Measurements from ENCODE around the gene SLX4IP.

The SLX4IP gene

DNA sequence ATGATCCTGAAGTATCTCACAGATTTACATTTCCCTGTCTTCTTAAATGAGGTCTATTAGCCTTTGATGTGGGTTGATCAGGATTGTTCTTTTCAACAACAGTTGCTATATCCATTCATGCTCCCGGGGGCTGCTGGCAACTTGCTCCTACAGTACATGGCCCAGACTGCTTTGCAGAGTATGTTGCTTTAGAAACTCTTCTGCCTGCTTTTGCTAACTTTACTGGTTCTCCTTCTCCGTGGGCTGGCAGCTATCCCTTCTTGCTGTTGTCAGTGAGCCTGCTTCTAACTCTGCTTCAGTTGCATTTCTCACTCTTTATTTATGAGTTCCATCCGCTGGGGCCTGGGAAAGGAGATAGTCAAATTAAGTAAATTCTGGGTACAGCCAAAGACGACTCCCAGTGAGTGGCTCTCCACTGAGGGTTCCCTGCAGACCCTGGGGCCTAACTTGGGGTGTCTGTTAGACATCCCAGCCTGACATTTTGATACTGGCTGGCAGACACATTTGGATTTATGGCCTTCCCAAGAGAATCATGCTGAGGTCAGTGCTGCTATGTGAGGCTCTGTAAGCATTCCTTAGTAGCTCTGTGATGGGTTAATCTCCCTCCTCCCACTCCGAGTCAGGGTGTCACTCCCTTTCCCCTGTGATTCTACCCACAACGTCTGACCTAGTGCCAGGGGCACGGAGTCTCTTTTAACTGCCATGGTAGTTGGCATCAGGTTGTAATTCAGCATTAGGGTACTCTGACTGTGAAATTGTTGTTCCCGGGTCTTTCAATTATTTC, 73.6 kb downstream of the SLX4IP start:
- no peak for DNase-seq (ENCODE audit: low read depth in 1 of 2, low spot score in 1 of 2)
- Histone ChIP-seq H3K4me3 (replicated peaks; ENCODE audit: insufficient read depth, low read length) (no peak overlapping the region), H3K27ac (replicated peaks) (peak overlapping the region; percentile 91), H3K27me3 (ENCODE audit: insufficient read depth, poor library complexity, severe bottlenecking) (no peaks in the 10 kb centered on the region)
- TF ChIP-seq, protein P1, sequence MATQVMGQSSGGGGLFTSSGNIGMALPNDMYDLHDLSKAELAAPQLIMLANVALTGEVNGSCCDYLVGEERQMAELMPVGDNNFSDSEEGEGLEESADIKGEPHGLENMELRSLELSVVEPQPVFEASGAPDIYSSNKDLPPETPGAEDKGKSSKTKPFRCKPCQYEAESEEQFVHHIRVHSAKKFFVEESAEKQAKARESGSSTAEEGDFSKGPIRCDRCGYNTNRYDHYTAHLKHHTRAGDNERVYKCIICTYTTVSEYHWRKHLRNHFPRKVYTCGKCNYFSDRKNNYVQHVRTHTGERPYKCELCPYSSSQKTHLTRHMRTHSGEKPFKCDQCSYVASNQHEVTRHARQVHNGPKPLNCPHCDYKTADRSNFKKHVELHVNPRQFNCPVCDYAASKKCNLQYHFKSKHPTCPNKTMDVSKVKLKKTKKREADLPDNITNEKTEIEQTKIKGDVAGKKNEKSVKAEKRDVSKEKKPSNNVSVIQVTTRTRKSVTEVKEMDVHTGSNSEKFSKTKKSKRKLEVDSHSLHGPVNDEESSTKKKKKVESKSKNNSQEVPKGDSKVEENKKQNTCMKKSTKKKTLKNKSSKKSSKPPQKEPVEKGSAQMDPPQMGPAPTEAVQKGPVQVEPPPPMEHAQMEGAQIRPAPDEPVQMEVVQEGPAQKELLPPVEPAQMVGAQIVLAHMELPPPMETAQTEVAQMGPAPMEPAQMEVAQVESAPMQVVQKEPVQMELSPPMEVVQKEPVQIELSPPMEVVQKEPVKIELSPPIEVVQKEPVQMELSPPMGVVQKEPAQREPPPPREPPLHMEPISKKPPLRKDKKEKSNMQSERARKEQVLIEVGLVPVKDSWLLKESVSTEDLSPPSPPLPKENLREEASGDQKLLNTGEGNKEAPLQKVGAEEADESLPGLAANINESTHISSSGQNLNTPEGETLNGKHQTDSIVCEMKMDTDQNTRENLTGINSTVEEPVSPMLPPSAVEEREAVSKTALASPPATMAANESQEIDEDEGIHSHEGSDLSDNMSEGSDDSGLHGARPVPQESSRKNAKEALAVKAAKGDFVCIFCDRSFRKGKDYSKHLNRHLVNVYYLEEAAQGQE (IDR thresholded peaks at IDR 0.05; ENCODE audit: insufficient replicate concordance, low read depth) = no peak
- TF ChIP-seq GABPA (IDR thresholded peaks at IDR 0.05; ENCODE audit: low read depth) (no peak), POLR2AphosphoS5 (IDR thresholded peaks at IDR 0.05; ENCODE audit: low read depth) (no peak), SPI1 (IDR thresholded peaks at IDR 0.05; ENCODE audit: borderline replicate concordance, low read depth) (no peak)
- TF ChIP-seq, protein P2, sequence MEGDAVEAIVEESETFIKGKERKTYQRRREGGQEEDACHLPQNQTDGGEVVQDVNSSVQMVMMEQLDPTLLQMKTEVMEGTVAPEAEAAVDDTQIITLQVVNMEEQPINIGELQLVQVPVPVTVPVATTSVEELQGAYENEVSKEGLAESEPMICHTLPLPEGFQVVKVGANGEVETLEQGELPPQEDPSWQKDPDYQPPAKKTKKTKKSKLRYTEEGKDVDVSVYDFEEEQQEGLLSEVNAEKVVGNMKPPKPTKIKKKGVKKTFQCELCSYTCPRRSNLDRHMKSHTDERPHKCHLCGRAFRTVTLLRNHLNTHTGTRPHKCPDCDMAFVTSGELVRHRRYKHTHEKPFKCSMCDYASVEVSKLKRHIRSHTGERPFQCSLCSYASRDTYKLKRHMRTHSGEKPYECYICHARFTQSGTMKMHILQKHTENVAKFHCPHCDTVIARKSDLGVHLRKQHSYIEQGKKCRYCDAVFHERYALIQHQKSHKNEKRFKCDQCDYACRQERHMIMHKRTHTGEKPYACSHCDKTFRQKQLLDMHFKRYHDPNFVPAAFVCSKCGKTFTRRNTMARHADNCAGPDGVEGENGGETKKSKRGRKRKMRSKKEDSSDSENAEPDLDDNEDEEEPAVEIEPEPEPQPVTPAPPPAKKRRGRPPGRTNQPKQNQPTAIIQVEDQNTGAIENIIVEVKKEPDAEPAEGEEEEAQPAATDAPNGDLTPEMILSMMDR (IDR thresholded peaks at IDR 0.05; ENCODE audit: insufficient read depth, low read length) = no peak

DNA sequence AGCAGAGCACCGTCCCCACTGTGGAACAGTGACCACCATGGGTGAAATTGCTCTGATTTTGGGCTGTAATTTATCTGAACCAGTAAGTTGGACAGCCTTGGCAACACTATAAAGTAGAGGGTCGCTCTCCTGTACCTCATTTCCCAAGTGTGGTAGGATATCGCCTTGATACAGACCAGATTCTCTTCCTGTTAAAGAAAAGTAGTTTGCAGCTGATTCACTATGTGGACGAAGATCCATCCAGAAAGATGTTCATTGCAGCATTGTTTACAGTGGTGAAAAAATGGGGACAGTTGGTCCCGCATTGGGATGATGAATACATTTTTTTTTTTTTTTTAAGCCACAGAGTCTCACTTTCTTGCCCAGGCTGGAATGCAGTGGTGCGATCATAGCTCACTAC, 74.3 kb downstream of the SLX4IP start:
- DNase-seq (ENCODE audit: low read depth in 1 of 2, low spot score in 1 of 2) = no peak
- no peak overlapping the region for H3K4me3 ChIP-seq (replicated peaks; ENCODE audit: insufficient read depth, low read length)
- H3K27me3 ChIP-seq (ENCODE audit: insufficient read depth, poor library complexity, severe bottlenecking) = no peaks in the 10 kb centered on the region
- peak overlapping the region; percentile 91 for H3K27ac ChIP-seq (replicated peaks)
- TF ChIP-seq GABPA (IDR thresholded peaks at IDR 0.05; ENCODE audit: low read depth) (no peak), POLR2AphosphoS5 (IDR thresholded peaks at IDR 0.05; ENCODE audit: low read depth) (no peak)
- TF ChIP-seq, protein P1 (IDR thresholded peaks at IDR 0.05; ENCODE audit: insufficient replicate concordance, low read depth) = no peak
- TF ChIP-seq, protein P2 (IDR thresholded peaks at IDR 0.05; ENCODE audit: insufficient read depth, low read length) = no peak

DNA sequence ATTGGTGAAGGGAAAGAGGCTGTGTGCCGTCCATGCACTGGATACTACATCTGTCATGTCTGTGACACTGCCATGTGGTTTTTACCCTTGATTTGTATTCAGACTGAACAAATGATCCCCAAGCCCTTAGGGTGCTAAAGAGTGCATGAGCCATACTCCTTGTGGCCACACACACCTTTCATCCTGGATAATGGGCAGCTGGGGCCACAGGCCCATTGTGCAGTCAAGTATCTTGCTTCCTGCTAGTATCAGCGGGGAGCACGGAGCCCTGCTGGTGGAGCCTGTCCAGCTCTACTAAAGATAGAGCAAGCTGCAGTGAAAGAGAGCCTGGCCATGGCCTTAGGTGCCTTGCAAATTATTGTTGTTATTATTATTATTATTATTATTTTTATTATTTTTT, 75.1 kb downstream of the SLX4IP start:
- Histone ChIP-seq H3K27me3 (ENCODE audit: insufficient read depth, poor library complexity, severe bottlenecking) (no peaks in the 10 kb centered on the region), H3K4me3 (replicated peaks; ENCODE audit: insufficient read depth, low read length) (no peak overlapping the region), H3K27ac (replicated peaks) (peak overlapping the region; percentile 62)
- no peak for DNase-seq (ENCODE audit: low read depth in 1 of 2, low spot score in 1 of 2)
- TF ChIP-seq GABPA (IDR thresholded peaks at IDR 0.05; ENCODE audit: low read depth) = no peak
- TF ChIP-seq, protein P2 (IDR thresholded peaks at IDR 0.05; ENCODE audit: insufficient read depth, low read length) = no peak
- TF ChIP-seq POLR2AphosphoS5 (IDR thresholded peaks at IDR 0.05; ENCODE audit: low read depth) = no peak
- TF ChIP-seq, protein P1 (IDR thresholded peaks at IDR 0.05; ENCODE audit: insufficient replicate concordance, low read depth) = no peak
- no peak for TF ChIP-seq SPI1 (IDR thresholded peaks at IDR 0.05; ENCODE audit: borderline replicate concordance, low read depth)
